BJ (cell line): ENCODE measurements around the gene PRR7. TPM values are rescaled to one million over a fixed set of nuclear protein-coding genes. Genes with fewer than 3 reads are reported as not detected.
"Not testable (repeated sequence)": the region's sequence is repeated elsewhere in the genome, so short reads cannot be mapped to it uniquely, and the experiment has no call there.

ENCODE experiments used
- CTCF ChIA-PET: fragments of 350-600 bp; formaldehyde crosslinking; extraction: SDS; loops from one replicate; lab custom pipeline; 2021; ENCODE audit warnings: antibody characterized with exemption, inconsistent platforms; lab: Yijun Ruan, JAX
- POLR2A ChIA-PET: fragments of 300-600 bp; sonication (Branson Sonifier 250); formaldehyde crosslinking; extraction: SDS; loops from one replicate; lab custom pipeline; 2021; ENCODE audit warnings: antibody characterized with exemption; lab: Charles Lee
- DNase-seq: peaks from one replicate; pipeline ENCODE4 v3.0.0-alpha.2; 2011; ENCODE audit warnings: low read depth
- H3K27me3 ChIP-seq: 2 replicates; pipeline ENCODE4 v1.6.0; 2011; ENCODE audit warnings: low read length; ENCODE audit not compliant: control insufficient read depth, insufficient read depth
- H3K36me3 ChIP-seq: 2 replicates; pipeline ENCODE4 v1.5.1; 2011; ENCODE audit warnings: low read length; ENCODE audit not compliant: control insufficient read depth, insufficient read depth
- H3K4me3 ChIP-seq: 2 replicates; pipeline ENCODE4 v1.5.1; 2011; ENCODE audit warnings: low read depth, mild to moderate bottlenecking, control low read depth, low read length
- polyA plus RNA-seq: library from polyadenylated mRNA; depleted of rRNA; stranded (reverse); fragments of >200 nt; gene quantifications from 2 replicates; pipeline ENCODE4 v1.2.3, GENCODE V29; 2011
- TF ChIP-seq, protein P1 (sequence below): IDR thresholded peaks from 2 replicates; pipeline ENCODE4 v1.5.1; 2011; ENCODE audit warnings: low read depth, mild to moderate bottlenecking, control low read depth, inconsistent platforms, low read length, moderate library complexity; ENCODE audit not compliant: insufficient read depth

PRR7 gene
- polyA plus RNA-seq, 1 experiment, result 1.6 TPM

DNA sequence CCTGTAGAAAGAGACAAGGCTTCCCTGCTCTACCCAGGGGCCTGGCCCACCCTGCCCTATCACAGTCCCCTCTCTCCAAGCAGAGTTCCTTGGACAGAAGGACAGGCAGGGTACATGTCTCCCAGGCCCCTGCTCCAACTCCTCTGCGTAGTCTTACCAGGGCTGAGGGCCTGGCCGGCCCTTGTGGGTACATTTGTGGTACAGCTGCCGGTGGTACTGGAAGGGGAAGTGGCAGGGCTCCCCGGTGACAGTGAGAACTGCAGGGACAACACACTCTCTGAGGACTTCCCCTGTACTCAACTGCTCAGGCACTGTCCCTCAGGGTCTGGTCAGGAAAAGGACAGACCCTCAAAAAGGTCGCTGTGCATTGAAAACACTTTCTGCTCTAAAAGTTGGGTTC, 40.8 kb upstream of the PRR7 start:
- ChIA-PET CTCF (interaction anchor here (1.7 to 10.0 kb wide), 7 partner anchors 11 to 293 kb away, joined by 7 to 352 read pairs (median 61); partner anchors contain the start of gene PRR7), POLR2A (no interaction called here)
- no peak overlapping the region for H3K4me3 ChIP-seq
- peaks cover 18% of the 10 kb centered on the region for H3K27me3 ChIP-seq
- DNase-seq, result no peak
- TF ChIP-seq, protein P1, sequence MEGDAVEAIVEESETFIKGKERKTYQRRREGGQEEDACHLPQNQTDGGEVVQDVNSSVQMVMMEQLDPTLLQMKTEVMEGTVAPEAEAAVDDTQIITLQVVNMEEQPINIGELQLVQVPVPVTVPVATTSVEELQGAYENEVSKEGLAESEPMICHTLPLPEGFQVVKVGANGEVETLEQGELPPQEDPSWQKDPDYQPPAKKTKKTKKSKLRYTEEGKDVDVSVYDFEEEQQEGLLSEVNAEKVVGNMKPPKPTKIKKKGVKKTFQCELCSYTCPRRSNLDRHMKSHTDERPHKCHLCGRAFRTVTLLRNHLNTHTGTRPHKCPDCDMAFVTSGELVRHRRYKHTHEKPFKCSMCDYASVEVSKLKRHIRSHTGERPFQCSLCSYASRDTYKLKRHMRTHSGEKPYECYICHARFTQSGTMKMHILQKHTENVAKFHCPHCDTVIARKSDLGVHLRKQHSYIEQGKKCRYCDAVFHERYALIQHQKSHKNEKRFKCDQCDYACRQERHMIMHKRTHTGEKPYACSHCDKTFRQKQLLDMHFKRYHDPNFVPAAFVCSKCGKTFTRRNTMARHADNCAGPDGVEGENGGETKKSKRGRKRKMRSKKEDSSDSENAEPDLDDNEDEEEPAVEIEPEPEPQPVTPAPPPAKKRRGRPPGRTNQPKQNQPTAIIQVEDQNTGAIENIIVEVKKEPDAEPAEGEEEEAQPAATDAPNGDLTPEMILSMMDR, result no peak
- H3K36me3 ChIP-seq, result no peaks in the 10 kb centered on the region

DNA sequence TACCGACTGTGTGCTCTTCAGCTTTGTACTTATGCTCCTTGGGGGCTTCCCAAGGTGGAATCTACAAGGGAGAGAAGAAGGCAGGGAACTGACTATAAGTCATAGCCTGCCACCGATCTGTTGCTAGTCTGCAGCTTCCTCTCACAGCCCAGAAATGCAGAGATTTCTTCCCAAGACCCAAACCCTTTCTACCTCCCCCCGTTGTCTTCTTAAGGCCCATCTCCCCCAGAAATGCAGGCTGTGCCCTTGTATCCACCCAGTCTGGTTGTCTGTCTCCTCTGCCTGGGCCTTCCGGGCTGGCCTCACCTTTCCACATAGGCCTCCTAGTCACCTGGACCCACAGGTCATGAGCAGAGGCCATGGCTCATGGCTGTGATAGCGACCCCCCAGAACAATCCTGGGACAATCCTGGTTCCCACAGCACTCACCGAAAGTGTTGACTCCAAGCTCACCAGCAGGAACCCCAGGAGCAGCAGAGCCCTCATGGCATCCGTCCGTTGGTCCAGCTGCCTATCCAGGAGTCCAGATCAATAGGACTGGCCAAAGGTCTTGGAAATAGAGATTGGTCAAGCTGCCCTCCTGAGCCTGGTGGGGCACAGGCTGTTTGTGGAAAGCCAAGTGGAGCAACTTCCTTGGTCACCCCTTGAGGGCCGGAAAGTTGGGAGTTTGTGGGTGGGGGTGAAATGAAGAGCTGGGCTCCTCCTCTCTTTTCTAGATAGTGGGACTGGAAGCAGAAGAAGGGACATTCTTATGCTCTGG, 37.4 kb upstream of the PRR7 start, which contains the start of gene F12:
F12 (minus strand) TSS at position 522 of the 759 bp plus-strand sequence; CDS start at position 485, 37 bp downstream.
- DNase-seq, result no peak
- TF ChIP-seq, protein P1, result no peak
- H3K36me3 ChIP-seq, result no peaks in the 10 kb centered on the region
- H3K4me3 ChIP-seq, result no peak within 1 kb of the TSS
- H3K27me3 ChIP-seq, result peaks cover 9% of the 10 kb centered on the region
- CTCF ChIA-PET, result interaction anchor here (0.7 to 10.0 kb wide), 3 partner anchors 9 to 43 kb away, joined by 3 to 352 read pairs (median 187); partner anchors contain the start of gene PRR7
- POLR2A ChIA-PET, result no interaction called here

DNA sequence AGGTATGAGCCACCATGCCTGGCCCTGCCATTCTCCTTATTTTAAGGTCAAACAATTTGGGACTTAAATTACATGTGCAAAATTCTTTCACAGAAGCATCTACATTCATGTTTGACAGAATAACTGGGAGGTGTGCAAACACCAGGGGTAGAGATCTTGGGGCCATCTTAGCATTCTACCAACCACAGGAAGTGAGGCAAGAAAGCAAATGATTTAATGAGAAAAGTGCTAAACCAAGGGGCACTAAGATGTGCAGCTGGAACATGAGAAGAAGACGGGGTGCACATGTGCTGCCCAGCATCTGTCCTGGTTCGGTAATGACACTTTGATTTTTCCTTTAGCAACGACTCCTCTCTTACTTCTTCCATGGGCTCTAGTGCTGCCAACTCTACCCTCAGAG, 36.0 kb upstream of the PRR7 start:
- ChIA-PET CTCF (no interaction called here), POLR2A (no interaction called here)
- Histone ChIP-seq H3K4me3 (no peak overlapping the region), H3K27me3 (peaks cover 10% of the 10 kb centered on the region), H3K36me3 (no peaks in the 10 kb centered on the region)
- no peak for DNase-seq
- TF ChIP-seq, protein P1, result no peak

DNA sequence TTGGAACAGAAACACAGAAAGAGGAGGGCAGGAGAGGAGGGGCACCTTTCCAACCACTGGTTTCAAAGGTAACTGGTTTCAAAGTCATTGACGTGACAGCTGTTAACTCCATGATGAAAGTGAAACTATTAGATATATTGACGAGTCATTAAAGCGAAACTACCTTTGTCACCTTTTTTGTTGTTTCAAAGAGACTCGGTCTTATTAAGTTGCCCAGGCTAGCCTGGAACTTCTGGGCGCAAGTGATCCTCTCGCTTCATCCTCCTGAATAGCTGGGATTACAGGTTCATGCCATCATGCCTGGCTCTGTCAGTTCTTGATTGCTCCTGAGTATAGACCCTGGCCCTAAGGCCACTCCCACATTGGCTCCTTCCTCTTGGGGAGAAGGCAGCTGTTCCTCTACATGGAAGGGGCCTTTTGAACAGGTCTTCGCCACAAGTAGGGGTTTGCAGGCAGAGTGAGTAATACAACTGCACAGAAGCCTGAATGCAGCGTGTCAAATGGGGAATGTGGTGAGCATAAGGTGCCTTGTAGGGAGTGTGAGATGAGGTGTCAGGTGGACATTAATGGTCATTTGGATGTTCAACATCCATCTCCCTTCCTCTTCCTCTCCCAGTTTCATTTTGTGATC, 33.9 kb upstream of the PRR7 start:
- TF ChIP-seq, protein P1, result no peak
- ChIA-PET CTCF (interaction anchor here (2.2 to 8.7 kb wide), 2 partner anchors 9 to 41 kb away, joined by 9 to 89 read pairs; no protein-coding TSS in a partner anchor), POLR2A (no interaction called here)
- no peak for DNase-seq
- no peak overlapping the region for H3K4me3 ChIP-seq
- peaks cover 9% of the 10 kb centered on the region for H3K27me3 ChIP-seq
- H3K36me3 ChIP-seq, result no peaks in the 10 kb centered on the region

DNA sequence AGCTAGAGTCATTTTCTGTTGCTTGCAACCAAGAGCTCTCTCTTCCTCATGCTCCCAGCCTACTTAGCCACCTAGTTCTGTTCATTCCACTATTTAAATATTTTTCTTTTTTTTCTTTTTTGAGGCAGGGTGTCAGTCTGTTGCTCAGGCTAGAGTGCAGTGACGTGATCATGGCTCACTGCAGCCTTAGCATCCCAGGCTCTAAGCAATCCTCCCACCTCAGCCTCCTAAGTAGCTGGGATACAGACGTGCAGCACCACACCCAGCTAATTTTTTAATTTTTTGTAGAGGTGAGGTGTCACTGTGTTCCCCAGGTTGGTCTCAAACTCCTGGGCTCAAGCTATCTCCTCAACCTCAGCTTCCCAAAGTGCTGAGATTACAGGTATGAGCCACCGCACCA, 32.1 kb upstream of the PRR7 start:
- TF ChIP-seq, protein P1, result no peak
- POLR2A ChIA-PET, result no interaction called here
- CTCF ChIA-PET, result interaction anchor here (1.1 to 8.7 kb wide), 5 partner anchors 9 to 39 kb away, joined by 3 to 89 read pairs (median 5); no protein-coding TSS in a partner anchor
- Histone ChIP-seq H3K4me3 (no peak overlapping the region), H3K36me3 (no peaks in the 10 kb centered on the region), H3K27me3 (peaks cover 7% of the 10 kb centered on the region)
- no peak for DNase-seq

DNA sequence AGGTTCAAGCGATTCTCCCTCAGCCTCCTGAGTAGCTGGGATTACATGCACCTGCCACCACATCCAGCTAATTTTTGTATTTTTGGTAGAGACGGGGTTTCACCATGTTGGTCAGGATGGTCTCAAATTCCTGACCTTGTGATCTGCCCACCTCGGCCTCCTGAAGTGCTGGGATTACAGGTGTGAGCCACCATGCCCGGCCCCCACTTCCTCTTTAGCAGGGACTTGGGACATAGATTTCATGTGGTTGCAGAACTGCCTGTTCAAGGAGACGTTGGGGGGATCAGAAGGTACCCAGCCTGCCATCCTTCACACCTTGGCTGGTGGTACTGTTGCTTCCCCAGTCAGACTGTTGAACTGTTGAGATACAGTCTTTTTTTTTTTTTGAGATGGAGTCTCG, 29.5 kb upstream of the PRR7 start:
- POLR2A ChIA-PET, DNase-seq, H3K27me3 ChIP-seq, H3K36me3 ChIP-seq, H3K4me3 ChIP-seq: not testable (repeated sequence)
- CTCF ChIA-PET, result interaction anchor here (1.2 to 8.7 kb wide), 3 partner anchors 13 to 28 kb away, joined by 3 to 89 read pairs (median 4); no protein-coding TSS in a partner anchor
